ENCODE results near the gene PPP1R12C.

Gene PPP1R12C

GRCh38 chr19:55092423-55093318, 24.8 kb downstream of the PPP1R12C start:
- H3K27ac ChIP-seq = no peak overlapping the region
- DNase-seq (ENCODE audit: low read depth, low spot score) = no peak

GRCh38 chr19:55091955-55092354, 25.5 kb downstream of the PPP1R12C start:
- H3K27ac ChIP-seq = no peak overlapping the region
- no peak for DNase-seq (ENCODE audit: low read depth, low spot score)

- H3K27ac ChIP-seq = no peak overlapping the region
- DNase-seq (ENCODE audit: low read depth, low spot score) = no peak
These were observed 26.1 kb downstream of the PPP1R12C start for GRCh38 chr19:55091126-55091910.

GRCh38 chr19:55090564-55090963, 26.9 kb downstream of the PPP1R12C start:
- no peak for DNase-seq (ENCODE audit: low read depth, low spot score)
- H3K27ac ChIP-seq = no peak overlapping the region

DNA sequence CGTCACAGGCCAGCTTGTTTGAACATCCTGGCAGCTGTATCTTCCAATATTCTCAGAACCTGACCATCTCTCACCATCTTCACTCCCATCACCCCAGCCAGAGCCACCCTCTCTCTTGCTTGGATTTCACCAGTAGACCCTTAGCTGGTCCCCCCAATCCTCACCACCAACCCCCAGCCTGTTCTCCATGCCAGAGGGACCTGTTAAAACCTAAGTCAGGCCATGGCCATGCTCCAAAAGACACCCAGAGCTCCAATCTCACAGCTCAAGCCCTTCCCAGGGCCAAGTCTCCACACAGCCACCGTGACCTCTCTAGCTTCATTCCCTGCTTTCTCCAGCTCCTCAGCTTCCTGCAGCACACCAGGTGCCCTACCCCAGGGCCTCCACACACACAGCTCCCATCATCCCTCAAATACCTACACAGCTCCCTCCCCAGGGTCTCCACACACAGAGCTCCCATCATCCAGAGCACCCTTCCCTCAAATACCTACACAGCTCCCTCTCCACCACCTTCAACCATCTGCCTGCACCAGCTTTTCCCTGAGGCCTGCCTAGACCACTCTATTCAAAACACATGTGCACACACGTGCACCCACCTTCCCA, 28.0 kb downstream of the PPP1R12C start:
- no peak overlapping the region for H3K27ac ChIP-seq
- DNase-seq (ENCODE audit: low read depth, low spot score) = no peak

DNA sequence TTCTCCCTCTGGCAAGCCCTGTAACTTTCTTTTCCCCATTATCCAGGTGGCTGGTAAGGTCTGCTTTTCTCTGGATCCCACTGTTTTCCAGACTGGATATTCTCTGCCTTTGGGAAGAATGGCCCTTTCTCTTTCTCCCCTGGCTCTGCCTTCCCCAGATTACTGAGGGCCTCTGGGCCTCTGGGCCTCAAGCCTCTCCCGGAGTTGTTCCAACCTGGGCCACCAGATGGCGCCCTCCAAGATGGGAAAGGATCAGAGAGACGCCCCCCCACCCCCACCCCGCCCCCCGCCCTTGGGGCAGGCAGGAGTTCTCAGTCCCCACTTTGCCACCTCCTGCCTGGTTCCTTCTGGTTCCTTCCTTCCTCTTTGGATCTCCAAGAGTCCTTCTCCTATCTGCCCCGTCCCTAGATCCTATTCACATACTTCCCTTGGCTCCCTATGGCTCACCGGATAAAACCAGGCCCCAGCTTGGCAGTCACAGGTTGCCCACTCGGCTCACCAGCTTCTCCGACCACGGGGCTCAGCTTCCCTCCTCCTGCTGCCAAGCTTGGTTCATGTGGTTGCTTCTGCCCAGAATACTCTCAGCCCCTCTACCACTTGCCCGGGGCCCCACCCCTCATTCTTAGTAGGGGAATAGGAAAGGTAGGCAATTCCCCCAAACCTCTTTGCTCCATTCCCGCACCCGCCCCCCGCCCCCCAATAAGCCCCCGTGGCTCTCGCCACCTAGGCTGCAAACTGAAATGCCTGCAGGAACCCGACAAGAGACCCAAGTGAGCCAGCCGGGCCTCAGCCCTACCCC, 28.7 kb downstream of the PPP1R12C start:
- DNase-seq (ENCODE audit: low read depth, low spot score) = no peak
- peak overlapping the region; percentile 32 for H3K27ac ChIP-seq

GRCh38 chr19:55088021-55088451, 29.4 kb downstream of the PPP1R12C start:
- DNase-seq (ENCODE audit: low read depth, low spot score) = no peak
- H3K27ac ChIP-seq = peak overlapping the region; percentile 32

- H3K27ac ChIP-seq = no peak overlapping the region
- no peak for DNase-seq (ENCODE audit: low read depth, low spot score)
These were observed 29.9 kb downstream of the PPP1R12C start for GRCh38 chr19:55087542-55087901.

DNA sequence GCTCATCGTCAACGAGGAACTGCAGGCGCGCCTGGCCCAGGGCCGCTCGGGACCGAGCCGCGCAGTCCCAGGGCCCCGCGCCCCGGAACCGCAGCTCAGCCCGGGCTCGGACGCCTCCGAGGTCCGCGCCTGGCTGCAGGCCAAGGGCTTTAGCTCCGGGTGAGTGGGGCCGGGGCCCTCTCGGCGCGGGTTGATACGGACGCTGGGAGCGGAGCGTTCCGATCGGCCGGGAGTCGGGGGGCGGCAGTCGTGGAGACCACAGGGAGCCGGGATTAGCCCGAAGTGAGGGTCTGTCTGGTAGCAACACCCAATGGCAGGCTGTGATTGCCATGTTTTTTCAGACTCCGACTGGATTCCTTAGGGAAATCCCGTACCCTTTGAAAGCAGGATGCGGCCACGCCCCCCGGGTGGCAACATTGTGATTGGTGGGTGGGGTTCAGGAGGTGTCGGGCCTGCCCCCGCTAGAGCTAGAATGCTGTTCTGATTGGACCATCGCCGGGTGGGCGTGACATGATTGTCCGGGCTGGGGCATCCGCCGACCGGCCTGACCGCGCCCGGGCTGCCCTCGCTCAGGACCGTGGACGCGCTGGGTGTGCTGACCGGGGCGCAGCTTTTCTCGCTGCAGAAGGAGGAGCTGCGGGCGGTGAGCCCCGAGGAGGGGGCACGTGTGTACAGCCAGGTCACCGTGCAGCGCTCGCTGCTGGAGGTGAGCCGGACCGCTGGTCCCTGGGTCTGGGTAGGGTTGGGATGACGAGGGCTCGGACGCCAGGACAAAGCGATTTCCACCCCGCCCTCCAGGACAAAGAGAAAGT, 30.5 kb downstream of the PPP1R12C start:
- DNase-seq (ENCODE audit: low read depth, low spot score) = no peak
- H3K27ac ChIP-seq = peak overlapping the region; percentile 21

DNA sequence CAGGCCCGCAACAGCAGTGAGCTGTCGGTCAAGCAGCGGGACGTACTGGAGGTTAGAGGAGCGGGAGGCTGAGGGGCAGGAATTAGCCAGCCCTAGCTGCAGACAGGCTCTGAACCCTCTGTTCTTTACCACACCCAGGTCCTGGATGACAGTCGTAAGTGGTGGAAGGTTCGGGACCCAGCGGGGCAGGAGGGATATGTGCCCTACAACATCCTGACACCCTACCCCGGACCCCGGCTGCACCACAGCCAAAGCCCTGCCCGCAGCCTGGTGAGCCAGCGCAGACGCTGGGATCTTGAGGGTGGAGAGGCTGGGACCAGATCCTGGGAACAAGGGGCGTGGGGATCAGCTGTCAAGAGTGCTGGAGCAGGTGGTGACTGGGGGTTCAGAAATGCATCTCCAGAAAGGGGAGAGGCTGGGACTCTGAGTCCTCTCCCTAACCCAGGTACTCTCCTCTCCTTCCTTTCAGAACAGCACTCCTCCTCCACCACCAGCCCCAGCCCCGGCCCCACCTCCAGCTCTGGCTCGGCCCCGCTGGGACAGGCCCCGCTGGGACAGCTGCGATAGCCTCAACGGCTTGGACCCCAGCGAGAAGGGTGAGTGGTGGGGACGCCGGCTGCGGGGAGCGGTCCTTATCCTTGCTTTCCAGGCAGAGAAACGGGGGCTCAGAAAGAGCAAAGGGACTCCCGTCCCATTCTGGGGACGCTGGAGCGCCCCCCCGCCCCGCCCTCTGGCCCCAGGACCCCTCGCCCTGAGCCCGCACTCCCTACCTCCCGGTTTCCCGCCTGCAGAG, 31.3 kb downstream of the PPP1R12C start:
- peak overlapping the region; percentile 21 for H3K27ac ChIP-seq
- DNase-seq (ENCODE audit: low read depth, low spot score) = no peak

- H3K27ac ChIP-seq = no peak overlapping the region
- no peak for DNase-seq (ENCODE audit: low read depth, low spot score)
These were observed 33.0 kb downstream of the PPP1R12C start for GRCh38 chr19:55084416-55084815.

GRCh38 chr19:55083004-55083850, 34.2 kb downstream of the PPP1R12C start:
- no peak overlapping the region for H3K27ac ChIP-seq
- no peak for DNase-seq (ENCODE audit: low read depth, low spot score)

- DNase-seq (ENCODE audit: low read depth, low spot score) = no peak
- H3K27ac ChIP-seq = peak overlapping the region; percentile 87
These were observed 35.2 kb downstream of the PPP1R12C start for GRCh38 chr19:55082020-55082851.

GRCh38 chr19:55081770-55082019, 35.7 kb downstream of the PPP1R12C start:
- DNase-seq (ENCODE audit: low read depth, low spot score) = no peak
- H3K27ac ChIP-seq = peak overlapping the region; percentile 87

- H3K27ac ChIP-seq = peak overlapping the region; percentile 87
- DNase-seq (ENCODE audit: low read depth, low spot score) = no peak
These were observed 36.3 kb downstream of the PPP1R12C start for GRCh38 chr19:55080968-55081769.

Data from epithelial cell of prostate (primary cell).